Hepatocyte (in vitro differentiated cells): Measurements from ENCODE around the gene LSM5. TPM values are rescaled to one million over a fixed set of nuclear protein-coding genes. Genes with fewer than 3 reads are reported as not detected.

Experiments used
- DNase-seq: peaks from one replicate; pipeline ENCODE4 v3.0.0-alpha.2; 2016; ENCODE audit warnings: low spot score
- H2AFZ ChIP-seq: fragments of 200-600 bp; sonication (generic); 2 replicates; pipeline ENCODE4 v1.6.0; 2016; ENCODE audit warnings: antibody characterized with exemption, mild to moderate bottlenecking
- H3K27ac ChIP-seq: fragments of 200-600 bp; sonication (generic); 2 replicates; pipeline ENCODE4 v1.5.1; 2016; ENCODE audit warnings: mild to moderate bottlenecking
- H3K27me3 ChIP-seq: fragments of 200-600 bp; sonication (generic); 2 replicates; pipeline ENCODE4 v1.6.1; 2016
- H3K36me3 ChIP-seq: fragments of 200-600 bp; sonication (generic); replicated peaks from 2 replicates; pipeline ENCODE4 v1.5.1; 2016; ENCODE audit warnings: low read depth; ENCODE audit not compliant: insufficient read depth
- H3K4me1 ChIP-seq: fragments of 200-600 bp; sonication (generic); 2 replicates; pipeline ENCODE4 v1.5.1; 2016; ENCODE audit warnings: mild to moderate bottlenecking, moderate library complexity; ENCODE audit not compliant: insufficient read depth
- H3K4me2 ChIP-seq: fragments of 200-600 bp; sonication (generic); 2 replicates; pipeline ENCODE4 v1.6.0; 2016
- H3K4me3 ChIP-seq: fragments of 200-600 bp; sonication (generic); 2 replicates; pipeline ENCODE4 v1.5.1; 2016; ENCODE audit warnings: mild to moderate bottlenecking
- H3K79me2 ChIP-seq: fragments of 200-600 bp; sonication (generic); 2 replicates; pipeline ENCODE4 v1.6.0; 2017; ENCODE audit warnings: mild to moderate bottlenecking
- H3K9me2 ChIP-seq: fragments of 200-600 bp; sonication (generic); replicated peaks from 2 replicates; pipeline ENCODE4 v1.6.0; 2017; ENCODE audit warnings: mild to moderate bottlenecking; ENCODE audit not compliant: insufficient read depth
- H3K9me3 ChIP-seq: fragments of 200-600 bp; sonication (generic); 2 replicates; pipeline ENCODE4 v1.5.1; 2016; ENCODE audit warnings: low read depth, mild to moderate bottlenecking
- H4K20me1 ChIP-seq: fragments of 200-600 bp; sonication (generic); 2 replicates; pipeline ENCODE4 v1.6.0; 2016; ENCODE audit warnings: mild to moderate bottlenecking; ENCODE audit not compliant: insufficient read depth, poor library complexity, severe bottlenecking
- EZH2 ChIP-seq: fragments of 200-600 bp; sonication (generic); IDR thresholded peaks from 2 replicates; pipeline ENCODE4 v1.6.1; 2016; ENCODE audit warnings: antibody characterized with exemption, mild to moderate bottlenecking, borderline replicate concordance
- EZH2phosphoT487 ChIP-seq: fragments of 200-600 bp; sonication (generic); IDR thresholded peaks from one replicate; pipeline ENCODE4 v1.6.1; 2018; ENCODE audit warnings: antibody characterized with exemption, mild to moderate bottlenecking, low read depth, moderate library complexity; ENCODE audit not compliant: unreplicated experiment, severe bottlenecking
- WGBS: methylation state at CpG from one replicate; pipeline ENCODE4 v1.1.6; 2016; ENCODE audit warnings: low lambda C conversion rate; ENCODE audit errors: missing lambda C conversion rate; 5-methylcytosine and 5-hydroxymethylcytosine counted together
- polyA plus RNA-seq: library from polyadenylated mRNA; unstranded; fragments of >200 nt; fragmentation: Nextera tagmentation; extraction: Ambion mirVana; gene quantifications from 2 replicates; pipeline ENCODE4 v1.2.1, GENCODE V29; 2016
- total RNA-seq: library from RNA; depleted of rRNA; stranded (reverse); fragments of >200 nt; gene quantifications from 2 replicates; pipeline ENCODE4 v1.2.3, GENCODE V29; 2014
- TF ChIP-seq, protein P1 (sequence below): fragments of 200-600 bp; sonication (generic); IDR thresholded peaks from 2 replicates; pipeline ENCODE4 v1.5.1; 2016; ENCODE audit warnings: antibody characterized with exemption, mild to moderate bottlenecking; ENCODE audit not compliant: poor library complexity

The LSM5 gene
- total and polyA plus RNA-seq, 2 experiments from 2014 or later = 38.4 to 92.7 TPM

DNA sequence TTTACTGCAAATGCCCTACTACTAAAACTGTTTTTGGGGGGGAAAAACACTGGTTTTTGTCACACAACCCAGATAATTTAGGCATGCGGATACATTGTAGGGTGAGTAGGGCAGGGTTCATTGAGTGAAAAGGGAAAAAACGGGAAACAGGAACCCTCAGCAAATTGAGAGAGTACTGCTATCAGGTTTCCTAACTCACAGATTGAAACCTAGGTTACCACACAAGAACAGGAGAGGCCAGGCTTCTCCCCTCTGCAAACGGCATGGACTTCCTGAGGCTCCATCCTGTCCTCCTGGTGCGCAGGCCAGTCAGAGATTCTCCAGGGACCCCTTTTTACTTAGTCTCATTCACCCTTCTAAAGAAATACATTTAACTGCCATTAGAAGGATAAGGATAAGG is 35.7 kb upstream of the LSM5 start:
- Histone ChIP-seq H2AFZ (no peak overlapping the region), H4K20me1 (peaks cover 8% of the 10 kb centered on the region), H3K27ac (no peak overlapping the region), H3K27me3 (no peaks in the 10 kb centered on the region), H3K4me2 (no peak overlapping the region), H3K79me2 (peaks cover 87% of the 10 kb centered on the region), H3K9me3 (no peaks in the 10 kb centered on the region), H3K36me3 (no peaks in the 10 kb centered on the region), H3K4me3 (no peak overlapping the region), H3K4me1 (no peaks in the 10 kb centered on the region), H3K9me2 (no peaks in the 10 kb centered on the region)
- 89% methylated on average over 4 of the region's 4 CpGs for WGBS
- TF ChIP-seq EZH2phosphoT487 = no peak
- no peak for TF ChIP-seq EZH2
- TF ChIP-seq, protein P1, sequence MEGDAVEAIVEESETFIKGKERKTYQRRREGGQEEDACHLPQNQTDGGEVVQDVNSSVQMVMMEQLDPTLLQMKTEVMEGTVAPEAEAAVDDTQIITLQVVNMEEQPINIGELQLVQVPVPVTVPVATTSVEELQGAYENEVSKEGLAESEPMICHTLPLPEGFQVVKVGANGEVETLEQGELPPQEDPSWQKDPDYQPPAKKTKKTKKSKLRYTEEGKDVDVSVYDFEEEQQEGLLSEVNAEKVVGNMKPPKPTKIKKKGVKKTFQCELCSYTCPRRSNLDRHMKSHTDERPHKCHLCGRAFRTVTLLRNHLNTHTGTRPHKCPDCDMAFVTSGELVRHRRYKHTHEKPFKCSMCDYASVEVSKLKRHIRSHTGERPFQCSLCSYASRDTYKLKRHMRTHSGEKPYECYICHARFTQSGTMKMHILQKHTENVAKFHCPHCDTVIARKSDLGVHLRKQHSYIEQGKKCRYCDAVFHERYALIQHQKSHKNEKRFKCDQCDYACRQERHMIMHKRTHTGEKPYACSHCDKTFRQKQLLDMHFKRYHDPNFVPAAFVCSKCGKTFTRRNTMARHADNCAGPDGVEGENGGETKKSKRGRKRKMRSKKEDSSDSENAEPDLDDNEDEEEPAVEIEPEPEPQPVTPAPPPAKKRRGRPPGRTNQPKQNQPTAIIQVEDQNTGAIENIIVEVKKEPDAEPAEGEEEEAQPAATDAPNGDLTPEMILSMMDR = no peak
- no peak for DNase-seq

DNA sequence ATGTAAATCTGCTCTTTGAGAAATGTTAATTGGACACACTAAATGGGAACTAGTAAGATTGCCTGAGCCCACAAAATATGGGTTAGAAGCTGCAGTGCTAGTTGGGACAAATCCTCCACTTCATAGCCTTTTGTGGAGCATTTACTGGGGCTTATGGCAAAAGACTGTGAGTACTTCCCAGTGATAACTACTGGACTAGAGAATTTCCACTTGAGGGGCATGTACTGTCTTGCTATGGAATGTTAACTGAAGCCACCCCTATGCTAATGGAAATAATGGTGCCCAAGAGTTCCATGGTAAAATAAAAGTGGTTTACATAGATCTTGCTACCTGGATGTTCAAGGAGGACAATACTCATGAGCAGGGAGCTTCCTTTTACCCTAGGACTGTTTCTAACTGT is 34.5 kb upstream of the LSM5 start:
- H3K4me2 ChIP-seq = no peak overlapping the region
- no peaks in the 10 kb centered on the region for H3K9me2 ChIP-seq
- peaks cover 8% of the 10 kb centered on the region for H4K20me1 ChIP-seq
- DNase-seq = no peak
- H3K4me3 ChIP-seq = no peak overlapping the region
- peaks cover 88% of the 10 kb centered on the region for H3K79me2 ChIP-seq
- TF ChIP-seq, protein P1 = no peak
- TF ChIP-seq EZH2phosphoT487 (no peak), EZH2 (no peak)
- H2AFZ ChIP-seq = no peak overlapping the region
- H3K27me3 ChIP-seq = no peaks in the 10 kb centered on the region
- H3K4me1 ChIP-seq = no peaks in the 10 kb centered on the region
- H3K9me3 ChIP-seq = peaks cover 7% of the 10 kb centered on the region
- H3K27ac ChIP-seq = no peak overlapping the region
- H3K36me3 ChIP-seq = no peaks in the 10 kb centered on the region

DNA sequence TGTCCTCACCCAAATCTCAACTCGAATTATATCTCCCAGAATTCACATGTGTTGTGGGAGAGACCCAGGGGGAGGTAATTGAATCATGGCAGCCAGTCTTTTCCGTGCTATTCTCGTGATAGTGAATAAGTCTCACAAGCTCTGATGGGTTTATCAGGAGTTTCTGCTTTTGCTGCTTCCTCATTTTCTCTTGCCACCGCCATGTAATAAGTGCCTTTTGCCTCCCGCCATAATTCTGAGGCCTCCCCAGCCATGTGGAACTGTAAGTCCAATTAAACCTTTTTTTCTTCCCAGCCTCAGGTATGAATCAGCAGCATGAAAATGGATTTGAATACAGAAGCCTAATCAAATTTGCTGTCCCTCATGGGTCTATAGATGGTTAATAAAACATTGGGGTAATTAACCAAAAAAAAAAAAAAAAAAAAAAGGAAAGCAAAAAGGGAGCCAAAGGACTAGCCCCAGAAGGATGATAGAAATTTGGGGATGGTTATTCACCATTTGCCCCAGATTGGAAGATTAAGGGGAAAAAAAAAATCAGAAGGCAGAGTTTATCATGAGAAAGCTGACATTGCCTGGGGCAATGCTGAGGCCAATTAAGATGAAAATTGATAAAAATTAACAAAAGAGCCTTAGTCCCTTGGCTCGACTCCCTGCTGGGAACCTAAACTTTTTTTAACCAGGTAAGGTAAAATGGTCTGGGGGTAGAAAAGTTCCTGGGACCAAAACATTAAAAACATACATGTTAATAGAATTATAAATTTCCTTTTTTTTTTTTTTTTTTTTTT is 32.8 kb upstream of the LSM5 start:
- 90% methylated on average over 6 of the region's 6 CpGs for WGBS
- H3K4me1 ChIP-seq = no peaks in the 10 kb centered on the region
- peaks cover 91% of the 10 kb centered on the region for H3K79me2 ChIP-seq
- H3K9me2 ChIP-seq = no peaks in the 10 kb centered on the region
- H3K27ac ChIP-seq = no peak overlapping the region
- DNase-seq = no peak
- H4K20me1 ChIP-seq = peaks cover 8% of the 10 kb centered on the region
- no peak overlapping the region for H3K4me2 ChIP-seq
- H3K36me3 ChIP-seq = no peaks in the 10 kb centered on the region
- H2AFZ ChIP-seq = no peak overlapping the region
- peaks cover 8% of the 10 kb centered on the region for H3K9me3 ChIP-seq
- TF ChIP-seq EZH2 = no peak
- TF ChIP-seq, protein P1 = no peak
- no peak for TF ChIP-seq EZH2phosphoT487
- no peak overlapping the region for H3K4me3 ChIP-seq
- no peaks in the 10 kb centered on the region for H3K27me3 ChIP-seq
